GM21423 (cell line): Measurements from ENCODE around the gene OSBPL10.
"Not testable (repeated sequence)": the region's sequence is repeated elsewhere in the genome, so short reads cannot be mapped to it uniquely, and the experiment has no call there.

Experiments used
- ATAC-seq: cut with Tn5 transposase; IDR thresholded peaks from one replicate; pipeline ENCODE4 v1.9.1; 2021; ENCODE audit warnings: mild to moderate bottlenecking, moderate library complexity; ENCODE audit not compliant: unreplicated experiment

OSBPL10 gene

GRCh38 chr3:31995026-31995425 lies 14.0 kb upstream of the OSBPL10 start:
- ATAC-seq, result not testable (repeated sequence)

DNA sequence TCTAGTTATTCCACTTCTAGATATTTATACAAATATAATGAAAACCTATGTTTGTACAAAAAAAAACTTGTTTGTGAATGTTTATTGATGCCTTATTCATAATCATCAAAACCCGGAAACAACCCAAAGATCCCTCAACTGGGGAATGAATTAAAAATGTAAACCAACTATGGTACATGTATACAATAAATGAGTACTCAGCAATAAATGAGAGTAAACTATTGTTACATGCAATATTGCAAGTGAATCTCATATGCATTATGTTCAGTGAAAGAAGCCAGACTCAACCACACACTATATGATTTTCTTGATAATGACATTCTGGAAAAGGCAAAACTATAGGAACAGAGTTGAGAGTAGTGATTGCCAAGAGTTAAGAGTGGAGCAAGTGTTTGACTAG lies 12.8 kb upstream of the OSBPL10 start:
- ATAC-seq, result no peak

DNA sequence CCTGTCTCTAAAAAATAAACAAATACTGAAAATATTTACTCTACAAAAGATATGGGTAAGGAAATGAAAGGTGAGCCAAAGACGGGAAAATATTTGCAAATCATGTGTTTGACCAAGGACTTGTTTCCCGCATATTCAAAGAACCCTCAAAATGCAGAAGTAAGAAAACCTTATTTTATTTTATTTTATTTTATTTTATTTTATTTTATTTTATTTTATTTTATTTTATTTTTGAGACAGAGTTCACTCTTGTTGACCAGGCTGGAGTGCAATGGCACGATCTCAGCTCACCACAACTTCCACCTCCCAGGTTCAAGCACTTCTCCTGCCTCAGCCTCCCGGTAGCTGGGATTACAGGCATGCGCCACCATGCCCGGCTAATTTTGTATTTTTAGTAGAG lies 11.9 kb upstream of the OSBPL10 start:
- not testable (repeated sequence) for ATAC-seq

DNA sequence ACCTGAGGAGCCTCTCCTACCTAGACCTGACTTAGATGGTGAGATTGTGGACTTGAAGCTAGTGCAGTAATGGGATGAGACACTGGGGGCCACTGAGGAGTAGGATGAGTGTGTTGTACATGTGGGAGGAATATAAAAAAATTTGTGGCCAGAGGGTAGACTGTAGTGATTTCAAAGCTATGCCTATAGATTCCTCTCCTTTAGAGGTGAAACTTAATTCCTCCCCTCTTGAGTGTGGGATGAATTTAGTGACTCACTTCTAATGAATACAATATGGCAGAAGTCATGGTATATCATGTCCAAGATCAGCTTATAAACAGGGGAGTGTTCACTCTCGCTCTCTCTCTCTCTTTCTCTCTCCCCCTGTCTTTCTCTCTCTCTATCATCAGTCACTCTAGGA lies 7.2 kb upstream of the OSBPL10 start:
- no peak for ATAC-seq

DNA sequence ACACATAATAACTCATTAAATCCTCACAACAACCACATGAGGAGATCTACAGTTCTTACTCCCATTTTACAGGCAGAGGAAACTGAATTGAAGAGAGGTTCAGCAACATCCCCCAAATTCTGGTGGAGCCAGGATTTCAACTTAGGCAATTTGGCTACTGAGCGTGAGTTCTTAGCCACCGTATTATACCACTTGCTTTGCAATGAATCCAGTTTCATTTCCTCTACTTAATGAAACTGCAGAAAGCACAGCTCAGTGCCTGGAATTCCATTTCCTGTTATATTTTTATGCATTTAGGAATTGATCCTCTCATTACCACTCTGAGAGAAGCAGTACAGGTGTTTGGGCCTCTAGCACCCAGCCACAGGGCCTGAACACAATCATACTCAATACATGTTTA lies 4.8 kb upstream of the OSBPL10 start:
- no peak for ATAC-seq

DNA sequence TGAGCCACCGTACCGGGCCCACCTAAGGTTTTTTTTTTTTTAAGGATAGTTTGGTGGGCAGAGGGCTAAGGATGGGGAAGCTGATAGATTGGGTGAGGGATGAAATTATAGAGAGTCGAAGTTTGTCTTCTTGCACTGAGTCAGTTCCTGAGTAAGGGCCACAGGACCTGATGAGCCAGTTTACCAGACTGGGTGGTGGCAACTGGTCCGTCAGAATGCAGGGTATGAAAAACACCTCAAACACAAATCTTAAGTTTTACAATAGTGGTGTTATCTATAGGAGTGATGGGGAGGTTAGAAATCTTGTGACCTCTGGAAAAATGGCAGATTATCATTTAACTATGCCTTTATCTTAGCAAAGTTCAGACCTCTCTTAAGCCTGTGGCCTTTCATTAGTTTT lies 3.3 kb upstream of the OSBPL10 start:
- no peak for ATAC-seq

DNA sequence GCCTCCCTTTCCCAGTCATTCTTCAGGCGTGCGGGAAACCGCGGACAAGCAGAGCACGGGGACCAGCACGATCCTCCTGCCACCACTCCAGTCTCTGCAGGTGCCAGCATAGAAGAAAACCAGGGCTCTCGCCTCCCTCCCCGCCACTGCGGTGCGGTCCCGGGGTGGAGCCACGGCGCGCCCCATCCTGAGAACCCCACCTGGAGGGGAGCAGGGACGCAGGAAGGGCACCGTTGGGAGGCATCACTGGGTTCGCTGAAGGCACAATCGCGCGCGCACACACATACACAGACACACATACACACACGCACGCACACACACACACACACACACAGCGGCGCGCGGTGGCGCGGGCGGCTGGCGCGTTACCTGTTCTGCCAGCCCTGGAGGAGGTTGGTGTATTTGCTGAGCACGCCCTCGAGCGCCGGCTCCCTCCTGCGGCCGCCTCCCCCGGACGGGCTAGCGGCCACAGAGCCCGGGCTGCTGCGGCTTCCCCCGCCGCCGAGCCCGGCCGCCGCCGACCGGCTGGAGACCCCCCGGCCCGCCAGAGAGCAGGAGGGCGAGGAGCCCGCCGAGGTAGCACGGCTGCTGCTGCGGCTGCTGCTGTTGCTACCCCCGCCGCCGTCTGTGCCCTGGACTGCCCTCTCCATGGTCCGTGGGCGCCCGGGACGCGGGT lies 394 bp downstream of the OSBPL10 start:
- peak; percentile 54 for ATAC-seq

- ATAC-seq, result no peak
Observed at GRCh38 chr3:31979001-31979697, 1.9 kb downstream of the OSBPL10 start.

DNA sequence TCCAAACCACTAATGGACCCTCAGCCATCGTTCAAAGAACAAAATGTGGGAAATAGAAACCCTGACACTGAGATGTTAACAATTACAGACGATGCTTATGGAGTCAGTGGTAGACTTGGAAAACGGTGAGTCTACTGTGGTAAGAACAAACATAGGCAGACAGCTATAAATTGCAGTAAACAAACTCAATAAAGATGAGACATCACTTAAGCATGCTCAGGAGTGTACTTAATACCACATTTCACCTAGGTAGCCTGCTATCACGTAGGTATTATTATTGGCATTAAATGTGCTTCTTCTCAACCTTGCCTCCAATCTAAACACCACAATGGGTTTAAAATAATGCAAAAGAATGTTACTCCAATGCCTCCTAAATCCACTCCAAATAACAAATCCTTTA lies 2.5 kb downstream of the OSBPL10 start:
- ATAC-seq, result no peak

DNA sequence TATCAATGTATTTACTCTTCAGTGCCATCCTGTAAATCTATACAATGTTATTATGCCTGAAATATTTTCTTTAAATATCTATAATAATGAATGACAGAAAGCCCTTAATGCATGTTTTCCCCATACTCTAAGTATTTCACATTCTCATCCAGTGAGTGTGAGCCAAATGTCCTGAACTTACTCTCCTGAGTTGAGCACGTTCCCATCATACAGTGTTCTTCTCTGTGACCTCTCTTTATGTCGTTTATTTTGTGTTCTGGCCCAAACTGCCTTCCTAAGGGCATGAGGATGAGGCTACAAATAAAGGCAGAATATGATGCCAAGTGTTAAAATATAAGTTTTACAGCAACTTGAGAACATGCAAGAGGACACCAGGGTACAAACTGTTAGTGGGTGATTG lies 3.3 kb downstream of the OSBPL10 start:
- ATAC-seq, result no peak

GRCh38 chr3:31976302-31976701 lies 4.8 kb downstream of the OSBPL10 start:
- no peak for ATAC-seq

DNA sequence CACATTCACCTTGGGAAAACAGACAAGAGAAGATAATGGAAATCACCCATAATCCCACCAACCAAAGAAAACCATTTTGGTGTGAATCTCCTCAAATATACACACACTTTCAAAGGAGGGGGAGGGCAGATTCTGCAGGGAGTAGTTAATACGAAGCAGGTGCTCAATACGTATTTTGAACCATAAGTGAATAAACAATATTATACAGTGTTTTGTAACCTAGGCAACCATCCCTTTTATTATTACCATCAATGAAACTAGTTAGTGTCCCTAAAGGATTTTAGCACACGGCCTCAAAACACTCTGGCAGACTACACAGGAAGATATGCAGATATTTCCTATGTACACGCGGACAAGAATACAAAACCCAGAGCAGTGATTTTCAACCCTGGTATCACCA lies 6.1 kb downstream of the OSBPL10 start:
- no peak for ATAC-seq

DNA sequence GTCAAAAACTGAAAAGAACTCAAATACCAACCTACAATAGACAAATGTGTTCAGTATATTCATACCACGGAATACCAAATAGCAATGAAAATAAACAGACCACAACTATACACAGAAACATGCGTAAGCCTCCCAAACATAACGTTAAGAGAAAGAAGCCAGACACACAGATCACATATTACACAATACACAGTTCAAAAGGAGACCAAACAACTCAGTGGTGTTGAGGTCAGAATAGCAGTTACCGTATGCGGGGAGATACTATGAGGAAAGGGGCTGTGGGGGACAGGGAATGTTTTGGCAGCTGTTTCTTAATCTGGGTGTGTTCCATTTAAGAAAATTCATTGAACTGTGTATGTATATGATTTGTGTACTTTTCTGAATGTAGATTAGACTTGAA lies 6.6 kb downstream of the OSBPL10 start:
- ATAC-seq, result no peak

DNA sequence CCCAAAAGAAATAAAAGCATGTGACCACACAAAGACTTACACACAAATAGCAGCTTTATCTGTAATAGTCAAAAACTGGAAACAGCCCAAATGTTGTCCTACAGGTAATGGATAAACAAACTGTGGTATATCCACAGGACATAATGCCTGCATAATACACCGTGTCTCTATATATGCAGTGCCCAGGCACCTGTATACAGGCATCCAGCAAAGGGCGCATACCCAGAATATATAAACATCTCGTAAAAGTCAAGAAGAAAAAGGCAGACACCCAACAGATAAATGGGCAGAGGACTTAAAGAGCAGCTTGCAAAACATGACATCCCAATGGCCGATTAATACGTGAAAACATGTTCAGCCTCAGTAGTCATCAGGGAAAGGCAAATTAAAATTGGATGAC lies 7.2 kb downstream of the OSBPL10 start:
- no peak for ATAC-seq

DNA sequence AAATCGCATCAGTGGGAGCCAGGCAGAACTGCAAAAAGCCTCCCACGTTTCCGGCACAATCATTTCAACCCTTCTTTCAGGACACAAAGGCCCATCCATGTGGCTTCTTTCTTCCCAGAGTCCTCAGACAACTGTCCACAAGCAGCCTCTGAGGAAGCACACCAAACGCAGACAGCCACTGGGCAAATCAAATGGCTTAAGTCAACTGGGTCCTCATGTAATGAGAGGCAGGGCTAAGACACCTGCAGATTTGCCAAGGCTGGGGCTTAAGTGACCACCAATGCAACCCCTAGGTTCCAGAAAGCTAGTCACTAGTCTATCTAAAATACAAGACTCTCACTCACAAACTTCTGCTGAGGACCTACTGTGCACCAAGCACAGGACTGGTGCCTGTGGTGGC lies 8.0 kb downstream of the OSBPL10 start:
- no peak for ATAC-seq

GRCh38 chr3:31971607-31972006 lies 9.5 kb downstream of the OSBPL10 start:
- no peak for ATAC-seq

GRCh38 chr3:31968927-31969418 lies 12.1 kb downstream of the OSBPL10 start:
- ATAC-seq, result no peak

- ATAC-seq, result no peak
Observed at GRCh38 chr3:31968369-31968926, 12.6 kb downstream of the OSBPL10 start.

DNA sequence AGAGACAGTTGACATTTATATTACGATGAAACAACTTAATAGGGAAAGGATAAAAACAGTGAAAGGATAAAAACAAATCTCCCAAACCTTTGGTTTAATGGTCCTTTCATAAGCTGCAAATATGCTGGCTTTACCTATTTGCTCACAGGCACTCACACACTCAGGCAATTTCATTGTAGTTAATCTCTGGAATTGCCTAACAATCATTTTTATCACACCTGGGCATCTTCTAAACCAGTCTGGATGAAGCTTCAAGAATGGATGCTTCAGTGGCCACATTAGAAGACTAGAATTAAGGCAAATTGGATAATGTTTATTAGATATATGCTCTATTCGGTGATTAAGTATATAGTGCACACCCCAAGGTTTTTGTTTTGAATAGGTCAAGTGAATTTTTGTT lies 13.5 kb downstream of the OSBPL10 start:
- no peak for ATAC-seq

DNA sequence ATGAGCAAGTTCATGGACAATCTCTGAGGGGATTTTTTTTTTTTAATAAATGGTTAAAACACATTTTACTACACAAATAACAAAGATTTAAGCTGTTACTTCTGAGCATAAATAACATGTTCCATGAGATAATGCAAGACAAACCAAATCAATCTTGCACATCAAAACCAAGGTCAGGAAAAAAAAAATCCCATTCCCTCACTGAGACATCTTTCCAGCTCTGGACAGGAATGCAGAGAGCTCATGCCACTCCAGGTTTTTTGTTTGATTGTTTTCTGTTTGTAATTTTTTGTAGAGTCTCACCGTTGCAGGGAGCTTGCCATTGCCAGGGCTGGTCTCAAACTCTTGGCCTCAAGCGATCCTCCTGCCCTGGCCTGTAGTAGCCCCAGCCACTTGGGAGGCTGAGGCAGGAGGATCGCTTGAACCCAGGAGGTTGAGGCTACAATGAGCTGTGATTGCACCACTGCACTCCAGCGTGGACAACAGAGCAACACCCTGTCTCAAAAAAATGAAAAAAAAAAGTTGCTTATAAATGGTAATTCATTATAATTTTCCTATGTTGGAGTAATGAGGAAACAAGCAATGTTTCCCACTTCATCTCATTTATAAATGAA lies 14.0 kb downstream of the OSBPL10 start:
- ATAC-seq, result no peak

DNA sequence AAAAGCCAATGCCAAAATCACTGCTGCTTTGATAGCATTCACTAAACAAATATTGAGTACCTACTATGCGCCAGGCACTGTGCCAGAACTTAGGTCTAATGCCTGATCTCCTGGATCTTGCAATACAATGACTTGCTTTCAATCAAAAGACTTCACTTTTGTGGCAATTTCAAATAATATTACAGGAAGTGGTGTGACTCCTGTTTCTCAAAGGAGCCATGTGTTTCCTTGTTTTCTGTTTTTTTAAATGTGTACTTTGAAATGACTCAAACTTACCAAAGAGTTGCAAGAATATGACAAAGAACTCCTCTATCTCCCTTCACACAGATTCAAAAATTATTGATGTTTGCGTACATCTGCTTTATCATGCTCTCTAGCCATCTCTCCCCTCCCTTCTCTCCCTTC lies 18.3 kb downstream of the OSBPL10 start:
- ATAC-seq, result no peak
